Hair follicle dermal papilla cell (primary cell): ENCODE results near the gene ITGAL. TPM values are rescaled to one million over a fixed set of nuclear protein-coding genes. Genes with fewer than 3 reads are reported as not detected.

ENCODE experiments used
- small RNA-seq: library from RNA; depleted of rRNA; stranded (forward); fragments of <200 nt; gene quantifications from one replicate; pipeline ENCODE3, GENCODE V24; 2012
- total RNA-seq: library from RNA; depleted of rRNA; stranded (reverse); fragments of >200 nt; gene quantifications from 2 replicates; pipeline ENCODE4 v1.2.3, GENCODE V29; 2012

The ITGAL gene
- not detected in 2 replicates for total RNA-seq

DNA sequence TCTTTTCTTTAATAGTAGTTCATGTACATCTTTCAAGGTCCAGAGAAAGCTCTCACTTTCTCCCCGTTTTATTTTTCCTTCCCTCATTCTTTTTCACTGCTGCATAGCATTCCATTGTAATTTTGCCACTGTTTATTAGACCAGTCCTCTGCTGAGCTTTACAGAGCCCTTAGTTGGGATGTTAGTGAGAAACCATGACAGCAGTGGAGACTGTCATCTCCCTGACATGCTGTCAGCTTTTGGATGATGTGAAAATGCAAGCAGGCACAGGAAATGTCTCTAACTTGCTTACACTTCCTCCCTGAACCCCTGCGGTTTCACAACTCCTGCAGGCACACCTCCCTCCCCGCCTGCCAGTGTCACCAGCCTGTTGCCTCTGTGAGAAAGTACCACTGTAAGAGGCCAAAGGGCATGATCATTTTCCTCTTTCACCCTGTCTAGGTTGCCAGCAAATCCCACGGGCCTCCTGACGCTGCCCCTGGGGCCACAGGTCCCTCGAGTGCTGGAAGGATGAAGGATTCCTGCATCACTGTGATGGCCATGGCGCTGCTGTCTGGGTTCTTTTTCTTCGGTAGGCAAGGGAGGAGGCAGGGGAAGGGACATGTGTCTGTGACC, at the start of gene ITGAL:
TSS of gene ITGAL (plus strand) at position 415 of the 615 bp plus-strand sequence. CDS start at position 511, 96 bp downstream.

DNA sequence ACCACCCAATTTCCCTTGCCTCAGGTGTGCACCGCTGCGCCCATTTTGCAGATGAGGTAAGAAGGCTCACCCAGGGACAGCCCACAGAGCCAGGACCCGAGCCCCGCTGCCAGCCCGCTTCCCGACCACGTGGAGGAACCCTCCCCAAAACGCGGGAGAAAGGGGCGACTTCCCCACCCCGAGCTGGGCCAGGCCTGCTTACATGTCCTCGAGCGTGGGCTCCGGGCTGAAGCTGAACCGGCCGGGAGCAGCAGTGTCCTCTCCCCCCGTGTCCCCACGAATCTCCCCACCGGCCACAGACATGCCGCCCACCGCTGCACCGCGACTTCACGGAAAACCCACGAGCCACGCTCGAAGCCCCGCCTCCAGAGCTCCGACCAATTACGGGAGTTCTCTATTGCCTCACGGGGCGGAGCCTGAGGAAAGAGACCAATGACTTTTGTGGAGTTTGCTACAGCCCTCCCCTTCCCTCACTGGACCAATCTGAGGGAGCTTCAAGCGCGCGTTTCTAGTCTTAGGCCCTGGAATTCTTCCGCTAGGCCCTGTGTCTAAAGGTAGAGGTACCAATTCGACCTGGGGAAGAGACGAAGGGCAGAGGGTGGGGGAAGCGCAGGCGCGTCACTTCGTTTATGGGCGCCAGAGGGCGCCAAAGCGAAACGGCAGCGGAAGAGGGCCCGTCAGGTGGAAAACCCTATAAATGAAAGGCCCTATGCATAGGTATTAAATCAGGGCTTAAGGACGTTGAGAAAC, 42.7 kb upstream of the ITGAL start, which contains the start of gene DCTPP1:
TSS of gene DCTPP1 (minus strand) at position 353 of the 750 bp plus-strand sequence. CDS start at position 303, 50 bp downstream.

DNA sequence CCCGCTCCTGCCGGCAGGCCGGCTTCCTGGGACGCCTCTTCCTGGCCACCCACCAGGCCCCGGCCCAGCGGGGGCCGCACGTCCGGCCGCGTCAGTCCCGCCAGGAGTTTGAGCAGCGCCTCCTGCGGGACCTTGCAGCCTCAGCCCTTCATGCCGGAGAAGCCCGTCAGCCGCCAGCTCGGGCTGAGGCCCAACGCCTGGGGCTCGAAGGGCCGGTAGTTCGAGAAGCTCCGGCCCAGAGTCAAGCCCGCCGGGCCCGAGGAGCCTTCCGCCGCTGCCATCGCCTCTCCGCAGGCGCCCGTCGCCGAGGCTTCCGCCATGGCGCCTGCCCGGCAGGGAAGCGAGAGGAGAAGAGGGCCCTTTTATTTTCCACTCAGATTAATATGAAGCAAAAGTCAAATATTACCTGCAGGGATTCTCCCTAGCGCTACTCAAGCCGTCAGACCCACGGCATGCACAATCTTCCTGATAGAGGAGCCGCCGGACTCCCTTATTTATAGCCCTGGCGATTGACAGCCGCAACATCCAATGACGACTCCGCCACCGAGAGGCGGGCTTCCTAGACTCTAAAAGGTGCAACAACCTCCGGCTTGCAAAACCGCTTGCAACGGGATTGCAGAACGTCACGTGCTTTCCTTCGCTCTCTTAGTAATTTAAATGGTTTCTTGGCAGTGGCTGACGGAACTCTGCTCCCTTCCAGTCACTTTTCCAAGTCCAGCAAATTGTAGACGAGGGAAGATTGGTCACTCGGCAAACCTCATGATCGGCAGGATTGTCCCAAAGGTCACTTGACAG, 26.9 kb upstream of the ITGAL start, which contains the start of gene SEPHS2:
TSS of gene SEPHS2 (minus strand) at position 467 of the 795 bp plus-strand sequence. CDS start at position 320, 147 bp downstream.

DNA sequence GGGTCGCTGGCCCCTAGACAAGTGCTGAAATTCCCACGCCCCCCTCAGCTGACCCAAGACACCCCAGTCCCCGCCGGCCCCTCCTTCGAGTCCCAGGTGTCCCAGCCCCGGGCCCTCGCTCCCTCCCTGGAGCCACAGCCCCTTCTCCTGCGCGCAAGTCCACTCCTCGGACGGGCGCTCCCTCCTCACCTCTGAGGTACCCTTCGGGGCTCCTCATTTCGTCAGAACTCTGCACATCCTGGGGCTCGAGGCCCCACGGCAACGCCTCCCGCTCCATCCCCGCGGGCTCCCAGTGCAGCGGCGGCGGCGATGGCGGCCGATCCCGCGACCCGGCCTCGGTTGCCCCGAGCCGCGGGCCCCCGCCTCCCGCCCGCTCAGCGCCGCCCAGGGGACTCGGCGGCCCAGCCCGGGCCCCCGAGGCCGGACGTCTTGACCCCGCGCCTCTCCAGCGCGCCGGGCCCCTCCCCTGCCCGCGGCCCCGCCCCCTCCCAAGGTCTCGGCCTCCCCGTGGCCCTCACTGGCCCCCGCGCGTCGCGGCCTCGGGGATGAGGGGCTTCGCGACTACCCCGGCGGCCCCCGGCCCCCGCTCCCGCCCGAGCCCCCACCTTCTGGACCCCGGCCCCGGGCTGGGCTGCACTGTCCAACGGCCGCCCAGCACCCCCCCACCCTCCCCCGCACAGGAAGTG, 53.7 kb downstream of the ITGAL start, which contains the start of gene ZNF768:
TSS of gene ZNF768 (minus strand) at position 430 of the 686 bp plus-strand sequence. CDS start at position 277, 153 bp downstream.

DNA sequence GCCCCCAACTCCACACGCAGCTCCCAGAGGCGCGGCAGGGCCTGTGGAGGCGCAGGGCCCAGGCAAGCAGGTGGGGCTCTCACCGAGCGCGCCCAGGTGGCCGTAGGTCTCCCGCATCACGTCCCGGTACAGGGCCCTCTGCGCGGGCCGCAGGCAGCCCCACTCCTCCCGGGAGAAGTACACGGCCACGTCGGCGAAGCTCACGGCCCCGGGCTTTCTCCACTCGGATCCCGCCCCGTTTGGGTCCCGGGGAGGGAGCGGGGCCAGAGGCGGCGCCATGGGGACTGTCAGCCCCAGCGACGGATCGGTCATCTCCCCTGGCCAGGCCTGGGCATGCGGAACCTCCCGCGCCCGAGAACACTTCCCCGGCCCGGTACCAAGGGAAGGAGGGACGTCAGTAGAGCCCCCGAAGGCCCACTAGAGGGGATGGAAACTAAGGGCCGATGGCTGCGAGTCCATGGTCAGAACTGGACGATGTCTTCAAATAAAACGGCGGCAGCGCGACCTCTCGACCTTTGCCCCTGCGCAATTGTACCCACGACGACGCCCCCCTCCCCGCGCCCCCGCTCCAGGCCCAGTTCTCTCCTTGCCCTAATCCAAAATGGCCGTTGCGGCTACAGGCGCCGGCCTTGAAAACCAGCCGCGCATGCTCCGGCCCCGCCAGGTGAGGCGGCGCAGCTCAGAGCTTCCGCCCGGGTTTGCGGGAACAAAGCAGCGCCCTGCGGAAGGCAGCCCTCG, 62.0 kb downstream of the ITGAL start, which contains the start of gene ZNF747:
TSS of gene ZNF747 (minus strand) at position 491 of the 738 bp plus-strand sequence. CDS start at position 312, 179 bp downstream.

DNA sequence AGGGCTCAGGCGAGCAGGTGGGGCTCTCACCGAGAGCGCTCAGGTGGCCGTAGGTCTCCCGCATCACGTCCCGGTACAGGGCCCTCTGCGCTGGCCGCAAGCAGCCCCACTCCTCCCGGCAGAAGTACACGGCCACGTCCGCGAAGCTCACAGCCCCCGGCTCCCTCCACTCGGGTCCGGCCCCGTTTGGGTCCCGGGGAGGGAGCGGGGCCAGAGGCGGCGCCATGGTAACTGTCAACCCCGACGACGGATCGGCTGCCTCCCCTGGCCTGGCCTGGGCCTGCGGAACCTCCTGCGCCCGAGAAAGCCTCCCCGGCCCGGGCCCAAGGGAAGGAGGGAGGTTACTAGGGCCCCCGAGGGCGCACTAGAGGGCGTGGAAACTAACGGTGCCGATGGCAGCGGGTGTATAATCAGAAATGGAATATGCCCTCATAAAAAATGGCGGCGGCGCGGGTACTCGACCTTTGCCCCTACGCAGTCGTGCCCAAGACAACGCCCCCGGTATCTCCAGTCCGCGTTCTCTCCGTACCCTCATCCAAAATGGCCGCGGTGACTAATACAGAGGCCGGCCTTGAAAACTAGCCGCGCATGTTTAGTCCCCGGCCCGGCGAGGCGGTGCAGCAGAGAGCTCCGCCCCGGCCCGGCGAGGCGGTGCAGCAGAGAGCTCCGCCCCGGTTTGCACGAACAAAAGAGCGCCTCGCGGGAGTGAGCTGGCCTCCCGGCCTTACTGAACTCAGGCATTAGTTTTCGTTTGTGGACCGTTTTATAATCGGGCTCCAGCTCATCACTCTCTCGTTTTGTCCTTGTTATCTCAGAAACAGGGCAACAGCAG, 85.6 kb downstream of the ITGAL start, which contains the start of gene ZNF764:
TSS of gene ZNF764 (minus strand) at position 418 of the 832 bp plus-strand sequence. CDS start at position 226, 192 bp downstream.

DNA sequence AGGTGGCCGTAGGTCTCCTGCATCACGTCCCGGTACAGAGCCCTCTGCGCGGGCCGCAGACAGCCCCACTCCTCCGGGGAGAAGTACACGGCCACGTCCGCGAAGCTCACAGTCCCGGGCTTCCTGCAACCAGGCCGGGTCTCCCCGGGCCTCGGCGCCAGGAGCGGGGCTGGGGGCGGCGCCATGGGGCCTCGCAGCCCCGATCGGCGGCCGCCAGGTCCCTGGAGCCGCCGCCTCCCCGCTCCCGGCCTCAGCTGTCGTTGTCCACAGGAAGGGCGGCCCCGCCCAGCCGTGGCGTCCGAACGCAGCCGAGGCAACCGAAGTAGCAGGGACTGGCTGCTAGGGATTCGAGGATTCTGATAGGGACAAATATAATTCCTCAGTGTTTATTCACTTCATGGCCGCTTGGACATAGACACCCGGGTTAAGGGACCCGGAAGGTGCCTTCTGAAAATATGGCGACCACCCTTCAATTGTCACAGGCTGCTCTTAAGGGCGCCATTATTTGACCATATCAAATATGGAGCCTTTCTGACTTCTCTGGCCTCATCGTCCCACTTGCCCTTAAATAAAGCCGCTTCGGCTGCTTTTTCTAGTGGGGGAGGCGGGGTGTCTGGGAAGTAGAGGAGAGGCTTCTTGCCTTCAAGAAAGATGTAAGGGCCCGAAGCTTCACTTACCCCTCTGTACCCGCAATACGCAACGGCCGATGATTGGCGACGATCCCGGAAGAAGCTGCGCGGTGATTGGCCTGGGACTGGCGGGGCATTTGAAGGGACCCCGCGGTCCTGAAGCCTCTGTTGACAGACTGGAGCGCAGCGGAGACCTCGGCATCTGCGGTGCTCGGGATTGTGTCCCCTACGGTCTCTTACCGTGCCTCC, 99.1 kb downstream of the ITGAL start, which contains the start of gene ZNF688:
TSS of gene ZNF688 (minus strand) at position 270 of the 878 bp plus-strand sequence. CDS start at position 185, 85 bp downstream.

Small RNA genes within 50 kb of the gene (small RNA-seq; reads per million reads assigned to genes)
- gene MIR4518 (not detected), gene RF00019 (not detected), gene RNU7-61P (not detected)

Other genes with a start within 250 kb of the ITGAL start
- 0.65 TPM in 1 of 2 replicates, not detected in the other for gene NPIPB13, start 224.3 kb upstream of the ITGAL start, total RNA-seq
- 28.8 and 30.7 TPM in 2 replicates for gene CD2BP2, start 117.4 kb upstream of the ITGAL start, total RNA-seq
- gene TBC1D10B, start 102.2 kb upstream of the ITGAL start, total RNA-seq, result 45.1 and 47.4 TPM in 2 replicates
- gene MYL11, start 97.9 kb upstream of the ITGAL start, total RNA-seq, result not detected in 2 replicates
- gene SEPTIN1, start 90.2 kb upstream of the ITGAL start, total RNA-seq, result 0.12 and 0.32 TPM in 2 replicates
- gene ZNF48, start 77.3 kb upstream of the ITGAL start, total RNA-seq, result 6.3 and 8.0 TPM in 2 replicates
- 10.8 and 11.5 TPM in 2 replicates for gene ZNF771, start 65.1 kb upstream of the ITGAL start, total RNA-seq
- gene DCTPP1, start 42.7 kb upstream of the ITGAL start, total RNA-seq, result 7.3 and 8.6 TPM in 2 replicates
- 9.1 and 12.0 TPM in 2 replicates for gene SEPHS2, start 26.9 kb upstream of the ITGAL start, total RNA-seq
- gene ZNF768, start 53.8 kb downstream of the ITGAL start, total RNA-seq, result 31.5 and 32.9 TPM in 2 replicates
- 15.3 and 16.6 TPM in 2 replicates for gene ZNF747, start 62.1 kb downstream of the ITGAL start, total RNA-seq
- gene ZNF764, start 85.6 kb downstream of the ITGAL start, total RNA-seq, result 8.6 and 9.7 TPM in 2 replicates
- gene ZNF688, start 99.0 kb downstream of the ITGAL start, total RNA-seq, result 7.2 and 12.5 TPM in 2 replicates
- gene ZNF785, start 113.0 kb downstream of the ITGAL start, total RNA-seq, result 11.1 and 15.6 TPM in 2 replicates
- 13.8 and 17.0 TPM in 2 replicates for gene ZNF689, start 137.6 kb downstream of the ITGAL start, total RNA-seq
- gene PRR14, start 178.2 kb downstream of the ITGAL start, total RNA-seq, result 9.4 and 9.7 TPM in 2 replicates
- gene FBRS, start 185.7 kb downstream of the ITGAL start, total RNA-seq, result 28.9 and 32.5 TPM in 2 replicates
- gene SRCAP, start 226.4 kb downstream of the ITGAL start, total RNA-seq, result 25.3 and 28.7 TPM in 2 replicates